ENCODE results near the gene MRTO4.

- TF ChIP-seq JUN (IDR thresholded peaks at IDR 0.05; ENCODE audit: borderline replicate concordance, low read depth, low read length) = no peak
- TF ChIP-seq JUN (CRISPR knock-in tag; IDR thresholded peaks at IDR 0.05; ENCODE audit: borderline replicate concordance) = no peak
- no peak for TF ChIP-seq KAT2B (IDR thresholded peaks at IDR 0.05; ENCODE audit: low read depth, low read length)
- TF ChIP-seq KDM2B (CRISPR knock-in tag; IDR thresholded peaks at IDR 0.05) = no peak
- TF ChIP-seq ZNF324 (CRISPR knock-in tag; IDR thresholded peaks at IDR 0.05) = no peak
- no peak for TF ChIP-seq CTCF (IDR thresholded peaks at IDR 0.05 in 2 of 3, conservative IDR thresholded peaks at IDR 0.05 in 1 of 3; ENCODE audit: insufficient read depth in 2 of 3, low read depth in 1 of 3, low read length in 3 of 3)
- no peak for TF ChIP-seq YY1 (IDR thresholded peaks at IDR 0.05; ENCODE audit: borderline replicate concordance in 1 of 3, control insufficient read depth in 1 of 3, extremely low read depth in 1 of 3, insufficient read depth in 3 of 3, insufficient read length in 1 of 3, insufficient replicate concordance in 2 of 3, low read depth in 1 of 3, low read length in 2 of 3)
- no peak for TF ChIP-seq CTCFL (IDR thresholded peaks at IDR 0.05; ENCODE audit: borderline replicate concordance, insufficient read depth, low read depth, low read length, poor library complexity, severe bottlenecking)
- TF ChIP-seq ZBTB17 (CRISPR knock-in tag; IDR thresholded peaks at IDR 0.05) = no peak
- TF ChIP-seq NR2F6 (CRISPR knock-in tag; IDR thresholded peaks at IDR 0.05) = no peak
- TF ChIP-seq POLR2AphosphoS5 (IDR thresholded peaks at IDR 0.05; ENCODE audit: control insufficient read depth, insufficient read depth, low read depth, low read length) = no peak
- no peak for TF ChIP-seq MAX (CRISPR knock-in tag; IDR thresholded peaks at IDR 0.05)
- no peak for TF ChIP-seq MTF1 (CRISPR knock-in tag; IDR thresholded peaks at IDR 0.05; ENCODE audit: borderline replicate concordance)
- no peak for TF ChIP-seq ZNF263 (CRISPR knock-in tag; IDR thresholded peaks at IDR 0.05; ENCODE audit: borderline replicate concordance)
Observed at GRCh38 chr1:19283891-19284290, 32.3 kb downstream of the MRTO4 start.

All from K562 (cell line).